ENCODE results near the gene SLC30A2. TPM values are rescaled to one million over a fixed set of nuclear protein-coding genes. Genes with fewer than 3 reads are reported as not detected.

SLC30A2 gene
- total RNA-seq, 2 experiments from 2014 or later, result not detected

- POLR2A ChIA-PET, result no interaction called here
- no peak for DNase-seq
- Mint-ChIP-seq H3K9me3 (ENCODE audit: low read depth) (no peaks in the 10 kb centered on the region), H3K36me3 (ENCODE audit: low read depth) (no peaks in the 10 kb centered on the region), H3K4me3 (no peak overlapping the region), H3K27me3 (peaks cover 44% of the 10 kb centered on the region), H3K4me1 (peaks cover 2% of the 10 kb centered on the region), H3K27ac (no peak overlapping the region)
- intact Hi-C loops (cut with DNase I, micrococcal nuclease), result no loop called here
- CTCF ChIA-PET, result interaction anchor here (0.6 to 0.8 kb wide), 2 partner anchors 10 to 55 kb away, joined by 3 to 6 read pairs; no protein-coding TSS in a partner anchor
- ATAC-seq, result no peak
Measured at GRCh38 chr1:26049531-26050247, 3.8 kb upstream of the SLC30A2 start.

- Mint-ChIP-seq H3K27ac (no peak overlapping the region), H3K9me3 (ENCODE audit: low read depth) (no peaks in the 10 kb centered on the region), H3K4me3 (no peak overlapping the region), H3K4me1 (peaks cover 2% of the 10 kb centered on the region), H3K36me3 (ENCODE audit: low read depth) (no peaks in the 10 kb centered on the region), H3K27me3 (peaks cover 54% of the 10 kb centered on the region)
- DNase-seq, result no peak
- ChIA-PET POLR2A (interaction anchor here (0.7 kb wide), 1 partner anchor 12 kb away, joined by 5 read pairs; no protein-coding TSS in a partner anchor), CTCF (interaction anchor here (0.7 kb wide), 1 partner anchor 99 kb away, joined by 3 read pairs; no protein-coding TSS in a partner anchor)
- no peak for ATAC-seq
- intact Hi-C loops (cut with DNase I, micrococcal nuclease), result no loop called here
Measured at GRCh38 chr1:26047278-26047874, 1.5 kb upstream of the SLC30A2 start.

DNA sequence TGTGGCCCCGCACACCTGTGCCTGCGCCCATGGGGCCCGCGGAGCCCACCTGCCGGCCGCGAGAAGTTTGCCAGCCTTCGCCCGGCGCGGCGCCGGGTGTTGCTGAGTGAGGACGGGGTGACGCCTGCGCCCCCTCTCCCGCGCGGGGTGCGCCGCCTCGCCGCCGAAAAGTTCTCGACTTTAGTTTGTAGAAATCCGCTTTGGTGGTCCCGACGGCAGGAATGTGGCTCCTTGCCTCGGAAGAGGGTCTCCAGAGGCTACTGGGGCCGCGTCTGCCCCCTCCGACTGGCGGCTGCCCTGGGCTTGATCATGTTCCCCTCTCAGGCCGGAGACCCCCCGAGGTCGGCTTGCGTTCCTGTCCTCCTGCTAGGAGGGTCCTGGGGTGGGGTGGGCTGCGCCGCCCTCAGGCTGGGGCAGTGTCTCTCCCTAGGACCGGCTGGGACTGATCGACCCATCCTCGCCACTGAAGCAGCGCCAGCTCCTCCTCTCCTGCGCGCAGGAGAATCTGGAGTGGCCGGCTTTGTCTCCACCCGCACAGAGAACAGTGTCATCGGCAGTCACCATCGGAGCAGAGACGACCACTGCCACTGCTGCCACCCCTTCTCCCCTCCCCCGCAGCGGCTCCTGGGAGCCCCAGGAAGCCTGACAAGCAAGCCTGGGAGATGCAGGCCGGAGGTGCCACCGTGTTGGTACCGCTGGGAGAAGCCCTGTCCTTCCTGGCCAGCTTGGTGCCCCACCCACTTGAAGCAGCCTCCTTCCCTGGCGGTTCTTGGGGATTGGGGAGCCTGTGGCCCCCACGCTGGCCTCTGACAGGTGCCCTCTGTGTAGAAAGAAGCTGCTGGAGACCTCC, 553 bp upstream of the SLC30A2 start:
- ChIA-PET CTCF (interaction anchor here (1.4 kb wide), 2 partner anchors 11 to 151 kb away, joined by 3 to 4 read pairs; no protein-coding TSS in a partner anchor), POLR2A (no interaction called here)
- peaks cover 51% of the 10 kb centered on the region for H3K27me3 Mint-ChIP-seq
- intact Hi-C loops (cut with DNase I, micrococcal nuclease), result no loop called here
- H3K36me3 Mint-ChIP-seq (ENCODE audit: low read depth), result no peaks in the 10 kb centered on the region
- no peak for ATAC-seq
- no peak overlapping the region for H3K27ac Mint-ChIP-seq
- no peaks in the 10 kb centered on the region for H3K9me3 Mint-ChIP-seq (ENCODE audit: low read depth)
- DNase-seq, result no peak
- no peak overlapping the region for H3K4me3 Mint-ChIP-seq
- peaks cover 2% of the 10 kb centered on the region for H3K4me1 Mint-ChIP-seq

DNA sequence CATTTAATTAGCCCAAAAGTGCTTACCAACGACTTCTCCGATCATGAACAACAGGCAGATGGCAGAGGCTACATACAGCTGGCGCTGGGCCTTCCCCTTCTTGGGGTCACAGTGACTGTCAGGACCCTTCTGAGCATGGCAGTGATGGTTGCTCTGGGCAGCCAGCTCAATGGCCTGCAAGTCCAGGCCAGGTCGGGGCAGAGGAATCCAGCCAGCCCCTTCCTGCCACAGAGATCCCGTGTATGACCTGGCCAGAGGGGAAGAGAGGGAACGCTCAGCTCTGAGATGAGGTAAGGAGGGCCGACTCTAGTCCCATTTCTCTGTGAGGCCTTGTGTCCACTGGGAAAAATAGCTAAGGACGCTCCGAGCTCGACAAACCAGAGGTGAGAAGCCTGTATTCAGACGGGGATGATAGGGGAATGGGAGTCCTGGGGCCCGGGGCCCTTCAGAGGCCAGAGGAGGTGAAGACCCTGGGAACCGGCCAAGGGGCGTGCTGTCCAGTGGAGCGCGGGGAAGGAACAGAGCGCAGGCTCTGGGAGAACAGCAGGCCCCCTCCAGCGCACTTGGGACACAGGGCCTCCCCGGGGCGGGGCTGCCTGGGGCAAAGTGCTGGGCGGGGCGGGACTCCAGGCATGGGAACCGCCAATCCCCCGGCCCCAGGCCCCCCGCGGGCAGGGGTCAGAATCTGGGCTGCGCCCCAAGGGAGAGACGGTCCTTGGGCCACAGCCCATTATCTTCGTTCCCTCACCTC, 772 bp downstream of the SLC30A2 start:
- CTCF ChIA-PET, result interaction anchor here (0.6 to 1.4 kb wide), 4 partner anchors 10 to 1186 kb away, joined by 3 to 4 read pairs (median 4); no protein-coding TSS in a partner anchor
- H3K4me1 Mint-ChIP-seq, result peaks cover 2% of the 10 kb centered on the region
- peaks cover 46% of the 10 kb centered on the region for H3K27me3 Mint-ChIP-seq

DNA sequence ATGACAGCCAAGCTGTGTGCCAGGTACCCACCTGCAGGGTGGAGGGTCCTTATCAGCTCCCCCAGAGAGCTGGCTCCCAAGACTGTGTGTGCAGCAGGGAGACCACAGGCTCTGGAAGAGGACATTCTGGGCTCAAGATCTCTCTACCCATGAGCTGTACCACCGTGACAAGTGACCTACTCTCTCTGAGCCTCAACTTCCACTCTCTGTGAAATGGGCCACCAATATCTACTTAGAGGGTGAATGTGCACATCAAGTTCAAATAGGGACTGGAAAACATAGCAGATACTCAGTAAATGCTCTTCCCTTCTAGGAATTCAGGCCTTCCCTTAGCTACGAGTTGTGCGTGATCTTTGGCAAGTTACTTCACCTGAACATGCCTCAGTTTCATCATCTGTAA, 1.5 kb downstream of the SLC30A2 start:
- CTCF ChIA-PET, result interaction anchor here (0.6 to 1.0 kb wide), 2 partner anchors 100 to 1185 kb away, joined by 3 to 4 read pairs; no protein-coding TSS in a partner anchor
- intact Hi-C loops (cut with DNase I, micrococcal nuclease), result no loop called here

More for the DNA sequence above, 772 bp downstream of the SLC30A2 start:
- ATAC-seq, result no peak
- DNase-seq, result no peak
- Mint-ChIP-seq H3K9me3 (ENCODE audit: low read depth) (no peaks in the 10 kb centered on the region), H3K4me3 (no peak overlapping the region), H3K27ac (no peak overlapping the region), H3K36me3 (ENCODE audit: low read depth) (no peaks in the 10 kb centered on the region)
- intact Hi-C loops (cut with DNase I, micrococcal nuclease), result no loop called here
- POLR2A ChIA-PET, result no interaction called here

GRCh38 chr1:26043765-26044164, 2.2 kb downstream of the SLC30A2 start:
- ATAC-seq, result no peak
- intact Hi-C loops (cut with DNase I, micrococcal nuclease), result no loop called here
- Mint-ChIP-seq H3K27ac (no peak overlapping the region), H3K9me3 (ENCODE audit: low read depth) (no peaks in the 10 kb centered on the region), H3K27me3 (peaks cover 37% of the 10 kb centered on the region), H3K36me3 (ENCODE audit: low read depth) (no peaks in the 10 kb centered on the region), H3K4me1 (peaks cover 2% of the 10 kb centered on the region), H3K4me3 (no peak overlapping the region)
- POLR2A ChIA-PET, result interaction anchor here (0.6 kb wide), 1 partner anchor 20 kb away, joined by 3 read pairs; no protein-coding TSS in a partner anchor
- CTCF ChIA-PET, result interaction anchor here (0.5 kb wide), 2 partner anchors 17 to 22 kb away, joined by 3 to 5 read pairs; partner anchors contain the start of gene EXTL1
- DNase-seq, result no peak

More for the DNA sequence above, 1.5 kb downstream of the SLC30A2 start:
- Mint-ChIP-seq H3K27ac (no peak overlapping the region), H3K9me3 (ENCODE audit: low read depth) (no peaks in the 10 kb centered on the region), H3K36me3 (ENCODE audit: low read depth) (no peaks in the 10 kb centered on the region), H3K4me1 (peaks cover 2% of the 10 kb centered on the region), H3K27me3 (peaks cover 42% of the 10 kb centered on the region), H3K4me3 (no peak overlapping the region)
- POLR2A ChIA-PET, result no interaction called here
- ATAC-seq (no peak), DNase-seq (no peak)

DNA sequence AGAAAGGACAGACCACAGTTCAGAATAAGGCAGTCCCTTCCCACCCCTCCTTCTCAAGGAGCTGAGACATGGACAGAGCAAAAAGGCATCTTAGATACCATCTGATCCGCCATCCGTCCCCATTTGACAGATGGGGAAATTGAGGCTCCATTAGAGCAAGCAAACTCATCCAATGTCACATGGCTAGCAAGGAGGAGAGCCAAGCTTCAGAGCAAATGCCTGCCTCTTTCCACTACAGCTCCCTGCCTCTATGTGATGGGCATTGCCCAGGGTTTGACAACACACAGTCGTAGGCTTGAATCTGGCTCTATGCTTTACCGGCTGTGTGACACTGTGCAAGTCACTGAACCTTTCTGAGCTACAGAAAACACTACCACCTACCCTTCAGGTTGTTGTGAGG, 3.9 kb downstream of the SLC30A2 start:
- no peak for DNase-seq
- POLR2A ChIA-PET, result interaction anchor here (0.6 kb wide), 1 partner anchor 195 kb away, joined by 9 read pairs; no protein-coding TSS in a partner anchor
- Mint-ChIP-seq H3K27ac (no peak overlapping the region), H3K9me3 (ENCODE audit: low read depth) (no peaks in the 10 kb centered on the region), H3K4me1 (peaks cover 2% of the 10 kb centered on the region), H3K36me3 (ENCODE audit: low read depth) (no peaks in the 10 kb centered on the region), H3K27me3 (peaks cover 25% of the 10 kb centered on the region), H3K4me3 (no peak overlapping the region)
- intact Hi-C loops (cut with DNase I, micrococcal nuclease), result no loop called here
- no peak for ATAC-seq
- CTCF ChIA-PET, result interaction anchor here (0.8 to 1.4 kb wide), 3 partner anchors 146 to 211 kb away, joined by 3 to 4 read pairs (median 3); partner anchors contain the start of gene CEP85

- peaks cover 21% of the 10 kb centered on the region for H3K27me3 Mint-ChIP-seq
- ChIA-PET POLR2A (interaction anchor here (0.6 to 0.7 kb wide), 2 partner anchors 149 to 195 kb away, joined by 9 to 13 read pairs; no protein-coding TSS in a partner anchor), CTCF (interaction anchor here (1.1 to 1.4 kb wide), 2 partner anchors 146 to 192 kb away, joined by 3 to 4 read pairs; partner anchors contain the start of gene CEP85)
- DNase-seq (no peak), ATAC-seq (no peak)
- H3K4me3 Mint-ChIP-seq, result no peak overlapping the region
- intact Hi-C loops (cut with DNase I, micrococcal nuclease), result no loop called here
- H3K4me1 Mint-ChIP-seq, result peaks cover 4% of the 10 kb centered on the region
- H3K36me3 Mint-ChIP-seq (ENCODE audit: low read depth), result no peaks in the 10 kb centered on the region
- no peak overlapping the region for H3K27ac Mint-ChIP-seq
- no peaks in the 10 kb centered on the region for H3K9me3 Mint-ChIP-seq (ENCODE audit: low read depth)
Measured at GRCh38 chr1:26041401-26041800, 4.5 kb downstream of the SLC30A2 start.

GRCh38 chr1:26038904-26039303, 7.0 kb downstream of the SLC30A2 start:
- Mint-ChIP-seq H3K9me3 (ENCODE audit: low read depth) (no peaks in the 10 kb centered on the region), H3K4me3 (no peak overlapping the region), H3K36me3 (ENCODE audit: low read depth) (no peaks in the 10 kb centered on the region), H3K27me3 (peaks cover 13% of the 10 kb centered on the region), H3K4me1 (peaks cover 13% of the 10 kb centered on the region), H3K27ac (no peak overlapping the region)
- DNase-seq, result no peak
- ATAC-seq, result no peak
- POLR2A ChIA-PET, result no interaction called here
- CTCF ChIA-PET, result interaction anchor here (0.6 to 0.9 kb wide), 2 partner anchors 18 to 125 kb away, joined by 3 to 5 read pairs; no protein-coding TSS in a partner anchor
- intact Hi-C loops (cut with DNase I, micrococcal nuclease), result loop anchor here (5.0 kb wide), 3 partner anchors 108 to 278 kb away; partner anchors contain the start of genes C1orf232 (in 1 of the 2), CD52 (in 1 of the 2) and ZNF593 (in 1 of the 2)

DNA sequence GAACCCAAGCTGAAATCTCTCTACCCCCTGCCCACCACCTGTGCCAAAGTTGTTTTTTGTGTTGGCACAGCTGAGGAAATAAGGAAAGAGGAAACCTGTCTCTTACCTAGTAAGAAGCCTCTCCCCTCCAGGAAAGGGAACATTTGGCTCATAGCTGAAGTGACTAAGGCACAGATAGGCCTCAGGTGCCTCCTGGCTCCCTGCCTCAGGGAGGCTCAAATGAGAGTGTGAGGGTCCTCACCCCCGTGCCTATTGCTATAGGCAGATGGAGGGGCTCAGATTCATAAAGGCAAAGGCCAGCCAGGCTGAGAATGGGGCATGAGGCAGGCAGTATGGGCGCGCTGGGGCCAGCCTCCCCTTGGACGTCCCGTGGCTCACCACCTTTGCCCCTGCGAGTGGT, 7.4 kb downstream of the SLC30A2 start:
- CTCF ChIA-PET, result interaction anchor here (0.8 to 0.9 kb wide), 2 partner anchors 125 to 289 kb away, joined by 4 to 5 read pairs; no protein-coding TSS in a partner anchor
- DNase-seq (no peak), ATAC-seq (no peak)
- peaks cover 13% of the 10 kb centered on the region for H3K4me1 Mint-ChIP-seq
- no peak overlapping the region for H3K27ac Mint-ChIP-seq
- H3K27me3 Mint-ChIP-seq, result peaks cover 9% of the 10 kb centered on the region
- POLR2A ChIA-PET, result no interaction called here
- H3K4me3 Mint-ChIP-seq, result no peak overlapping the region
- intact Hi-C loops (cut with DNase I, micrococcal nuclease), result loop anchor here (5.0 kb wide), 3 partner anchors 109 to 279 kb away; partner anchors contain the start of genes C1orf232 (in 1 of the 2), CD52 (in 1 of the 2) and ZNF593 (in 1 of the 2)
- no peaks in the 10 kb centered on the region for H3K9me3 Mint-ChIP-seq (ENCODE audit: low read depth)
- no peaks in the 10 kb centered on the region for H3K36me3 Mint-ChIP-seq (ENCODE audit: low read depth)
